Skin epidermis (tissue), 12 donors: Measurements from ENCODE around the gene NEUROD1.

Source experiments
- H3K27ac ChIP-seq, 21 experiments: fragments of 200-600 bp; sonication (generic) in 11 of 21; one replicate each; pipeline ENCODE4 v1.5.0; 2020; ENCODE audit warnings: mild to moderate bottlenecking in 3 of 21, inconsistent platforms in 2 of 21, moderate library complexity in 2 of 21
- H3K4me3 ChIP-seq, 7 experiments: fragments of 200-600 bp; sonication (generic) in 2 of 7; one replicate each; pipeline ENCODE4 v1.5.0; 2020; ENCODE audit warnings: inconsistent platforms in 2 of 7, mild to moderate bottlenecking in 2 of 7, moderate library complexity in 1 of 7

NEUROD1 gene

DNA sequence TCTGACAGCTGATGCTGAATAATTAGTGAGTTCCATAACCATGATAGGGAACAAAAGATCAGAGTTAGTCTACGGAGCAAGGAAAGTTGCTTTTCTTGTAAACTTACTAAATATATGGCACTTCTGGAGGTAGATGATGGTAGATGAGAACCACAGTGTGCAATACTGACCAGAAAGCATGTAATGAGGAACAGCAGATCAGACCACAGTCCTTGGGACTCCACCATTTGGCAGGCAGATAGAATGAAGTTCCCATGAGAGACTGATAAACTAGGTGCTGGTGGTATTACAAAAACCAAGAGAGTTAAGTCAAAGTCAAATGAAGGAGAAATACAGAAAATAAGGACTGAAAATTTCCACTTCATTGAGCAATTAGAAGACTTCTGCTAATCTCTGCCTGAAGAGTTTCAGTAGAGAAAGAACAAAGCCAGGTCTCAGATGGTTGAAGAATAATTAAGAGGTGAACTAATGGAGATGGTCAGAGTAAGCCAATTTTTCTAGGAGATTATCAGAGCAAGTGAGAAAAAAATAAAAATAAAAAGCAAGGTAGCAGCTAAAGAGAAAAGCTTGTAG, 33.8 kb downstream of the NEUROD1 start:
- H3K27ac ChIP-seq, result no peak overlapping the region

DNA sequence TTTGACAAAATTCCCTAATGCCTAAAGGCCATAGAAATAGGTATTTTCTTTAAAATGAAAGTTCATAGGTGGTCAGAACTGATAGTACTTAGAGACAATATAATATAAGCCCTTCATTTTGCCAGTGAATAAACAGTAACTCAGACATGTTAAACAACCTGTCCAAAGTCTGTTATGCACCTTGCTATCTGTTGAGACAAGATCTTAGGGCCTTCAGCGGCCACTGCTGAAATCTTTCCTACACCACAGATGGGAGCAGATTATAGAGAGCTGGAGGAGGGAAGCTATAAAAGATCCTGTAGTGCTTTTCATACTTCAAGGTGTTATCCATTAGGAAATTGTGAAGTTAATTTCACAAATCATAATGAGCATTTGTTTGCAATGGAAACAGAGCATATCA, 37.2 kb downstream of the NEUROD1 start:
- Histone ChIP-seq H3K27ac (no peak overlapping the region), H3K4me3 (no peak overlapping the region)

More for the DNA sequence above, 33.8 kb downstream of the NEUROD1 start:
- no peak overlapping the region for H3K4me3 ChIP-seq

GRCh38 chr2:181642086-181642485, 38.2 kb downstream of the NEUROD1 start:
- no peak overlapping the region for H3K27ac ChIP-seq

DNA sequence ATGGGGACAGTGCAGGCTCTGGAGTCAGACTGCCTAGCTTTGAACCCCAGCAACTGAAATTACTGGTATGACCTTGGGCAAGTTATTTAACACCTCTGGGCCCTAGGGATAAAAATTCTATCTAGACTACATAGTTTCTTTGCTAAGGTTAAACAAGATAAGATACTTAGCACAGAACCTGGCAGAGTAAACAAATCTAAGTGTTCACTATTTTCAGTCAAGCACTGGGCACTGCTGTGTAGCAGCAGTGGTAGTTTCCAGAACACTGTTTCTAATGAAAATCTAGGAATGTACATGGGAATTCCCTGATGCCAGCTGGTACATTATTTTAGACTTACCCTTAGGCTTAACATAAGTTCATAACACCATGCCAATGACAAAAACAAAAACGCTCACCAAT, 40.6 kb downstream of the NEUROD1 start:
- H3K4me3 ChIP-seq, result no peak overlapping the region
- H3K27ac ChIP-seq, result no peak overlapping the region

More at GRCh38 chr2:181642086-181642485, 38.2 kb downstream of the NEUROD1 start:
- H3K4me3 ChIP-seq, result no peak overlapping the region

DNA sequence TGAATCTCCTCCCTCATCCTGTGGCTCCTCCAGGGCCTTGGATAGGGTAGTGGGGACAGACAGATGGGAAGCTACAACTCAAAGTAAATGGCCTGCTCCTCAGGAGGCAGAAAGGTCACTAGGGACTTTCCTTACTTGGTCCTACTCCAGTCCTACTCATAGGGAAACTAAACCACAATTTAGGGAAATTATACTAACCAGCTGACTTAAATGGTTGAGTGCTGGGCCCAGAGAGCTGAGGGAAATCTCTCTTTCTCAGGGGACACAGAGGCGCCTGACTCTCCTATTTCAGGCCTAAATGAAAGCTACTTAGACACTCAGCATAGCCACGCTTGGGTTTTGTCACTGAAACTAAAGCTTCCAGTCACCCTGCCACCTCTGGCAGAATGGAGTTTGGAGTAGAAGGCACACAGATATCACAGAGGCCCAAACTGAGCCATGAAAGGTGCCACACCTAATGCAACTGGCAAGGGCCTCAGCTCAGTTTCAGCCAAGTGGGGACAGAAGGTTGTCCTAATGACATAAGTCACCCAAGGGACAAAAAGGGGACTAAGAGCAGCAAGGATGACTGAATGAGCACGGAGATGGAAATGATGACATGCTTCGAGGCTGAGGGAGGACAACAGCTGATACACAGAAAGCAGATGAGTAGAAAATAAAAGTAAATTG, 47.5 kb downstream of the NEUROD1 start:
- Histone ChIP-seq H3K4me3 (no peak overlapping the region), H3K27ac (no peak overlapping the region)

DNA sequence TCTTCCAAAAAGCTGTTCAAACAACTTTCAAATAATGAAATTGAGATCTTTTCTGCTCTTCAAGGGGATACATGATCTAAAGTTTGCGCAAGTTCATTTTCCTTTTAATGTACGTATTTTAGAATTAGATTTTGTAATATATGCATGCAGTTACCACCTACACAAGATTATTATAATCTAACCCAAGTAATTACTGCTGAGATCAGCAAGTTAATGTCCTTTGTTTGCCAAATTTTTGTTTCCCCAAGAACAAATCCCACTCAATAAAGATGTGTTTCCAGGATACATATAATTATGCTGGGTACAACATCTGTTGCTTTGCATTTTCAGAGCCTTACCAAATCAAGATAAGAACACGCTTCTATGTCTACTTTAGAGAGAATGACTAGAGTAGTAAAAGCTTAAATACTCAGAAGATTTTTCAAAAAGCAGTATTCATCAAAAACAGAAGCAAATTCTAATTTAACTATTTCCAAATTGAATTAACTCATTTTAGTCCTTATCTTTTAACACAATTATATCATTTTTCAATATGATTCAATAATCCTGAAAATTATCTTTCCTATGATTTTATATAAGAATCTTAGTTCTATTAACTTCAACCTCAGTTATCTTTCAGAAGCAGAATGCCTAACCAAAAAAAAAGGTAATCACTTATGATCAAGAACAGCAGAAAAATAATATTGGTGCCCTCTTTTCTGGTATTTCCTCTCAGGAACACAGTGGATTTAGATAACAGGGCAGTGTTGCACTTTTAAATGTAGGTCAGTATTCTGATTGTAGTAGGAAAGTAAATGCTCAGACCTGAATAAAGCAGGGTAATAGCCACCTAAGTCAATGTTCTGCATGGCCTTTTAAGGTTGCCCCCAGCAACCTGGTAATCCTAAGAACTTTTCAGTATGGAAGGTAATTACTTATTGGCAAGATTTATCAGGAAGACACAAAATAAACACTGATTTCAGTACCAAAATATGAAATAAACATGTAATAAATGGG, 51.4 kb downstream of the NEUROD1 start:
- Histone ChIP-seq H3K27ac (no peak overlapping the region), H3K4me3 (no peak overlapping the region)

- no peak overlapping the region for H3K4me3 ChIP-seq
- no peak overlapping the region for H3K27ac ChIP-seq
Measured at GRCh38 chr2:181627545-181627944, 52.8 kb downstream of the NEUROD1 start.

GRCh38 chr2:181626671-181627070, 53.6 kb downstream of the NEUROD1 start:
- H3K27ac ChIP-seq, result no peak overlapping the region
- no peak overlapping the region for H3K4me3 ChIP-seq
